ENCODE data around the gene PDZD7.

PDZD7 gene

GRCh38 chr10:101031128-101031795 is at the start of gene PDZD7, which contains the start of gene SFXN3:
Gene PDZD7 (minus strand): TSS chr10:101031129. CDS start chr10:101030219, 910 bp downstream.
Gene SFXN3 (plus strand): TSS chr10:101031234. CDS start chr10:101034695, 3,461 bp downstream.
- peak; percentile 95 for DNase-seq (ENCODE audit: low spot score)

- DNase-seq (ENCODE audit: low spot score): no peak
These were observed 48.9 kb upstream of the PDZD7 start for GRCh38 chr10:101079874-101080273.

GRCh38 chr10:101076630-101077029 is 45.7 kb upstream of the PDZD7 start:
- DNase-seq (ENCODE audit: low spot score): no peak

GRCh38 chr10:101075775-101076174 is 44.8 kb upstream of the PDZD7 start:
- no peak for DNase-seq (ENCODE audit: low spot score)

- no peak for DNase-seq (ENCODE audit: low spot score)
These were observed 42.7 kb upstream of the PDZD7 start for GRCh38 chr10:101073631-101074030.

GRCh38 chr10:101072923-101073322 is 42.0 kb upstream of the PDZD7 start:
- DNase-seq (ENCODE audit: low spot score): no peak

- DNase-seq (ENCODE audit: low spot score): no peak
These were observed 41.0 kb upstream of the PDZD7 start for GRCh38 chr10:101071885-101072433.

- no peak for DNase-seq (ENCODE audit: low spot score)
These were observed 40.4 kb upstream of the PDZD7 start for GRCh38 chr10:101071267-101071884.

- no peak for DNase-seq (ENCODE audit: low spot score)
These were observed 39.2 kb upstream of the PDZD7 start for GRCh38 chr10:101070098-101070497.

- DNase-seq (ENCODE audit: low spot score): no peak
These were observed 38.5 kb upstream of the PDZD7 start for GRCh38 chr10:101069441-101069840.

GRCh38 chr10:101067356-101068083 is 36.6 kb upstream of the PDZD7 start:
- DNase-seq (ENCODE audit: low spot score): peak; percentile 74

- no peak for DNase-seq (ENCODE audit: low spot score)
These were observed 36.0 kb upstream of the PDZD7 start for GRCh38 chr10:101066896-101067355.

- no peak for DNase-seq (ENCODE audit: low spot score)
These were observed 35.4 kb upstream of the PDZD7 start for GRCh38 chr10:101066146-101066895.

GRCh38 chr10:101065481-101066145 is 34.7 kb upstream of the PDZD7 start:
- DNase-seq (ENCODE audit: low spot score): no peak

GRCh38 chr10:101064415-101065030 is 33.6 kb upstream of the PDZD7 start:
- no peak for DNase-seq (ENCODE audit: low spot score)

- DNase-seq (ENCODE audit: low spot score): no peak
These were observed 32.9 kb upstream of the PDZD7 start for GRCh38 chr10:101063548-101064414.

GRCh38 chr10:101063050-101063525 is 32.2 kb upstream of the PDZD7 start:
- DNase-seq (ENCODE audit: low spot score): no peak

GRCh38 chr10:101062232-101063049 is 31.5 kb upstream of the PDZD7 start:
- DNase-seq (ENCODE audit: low spot score): no peak
